ENCODE data around the gene LRRC74B. TPM values are rescaled to one million over a fixed set of nuclear protein-coding genes. Genes with fewer than 3 reads are reported as not detected.

The LRRC74B gene
- polyA plus RNA-seq, 1 of the 3 experiments (the other 2 are of a cell fraction) = 0.03 TPM

DNA sequence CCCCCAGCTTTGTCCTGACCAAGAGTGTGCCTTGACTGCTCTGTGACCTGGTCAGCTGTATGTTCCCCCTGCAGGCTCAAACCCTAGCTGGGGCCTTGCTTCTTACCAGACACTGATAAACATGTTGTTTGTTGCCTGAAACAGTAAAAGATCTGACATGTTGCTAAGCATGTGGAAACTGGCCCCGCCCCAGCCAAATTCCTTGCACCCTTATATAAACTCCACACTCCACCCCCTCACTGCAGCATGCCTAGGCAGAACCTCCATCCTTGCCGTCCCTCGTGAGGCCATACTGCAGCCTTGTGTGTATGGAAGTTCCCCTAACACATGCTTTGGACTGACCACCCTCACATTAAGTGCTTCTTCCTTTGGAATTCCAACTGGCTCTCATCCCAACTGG, 27.3 kb downstream of the LRRC74B start:
- Histone ChIP-seq H3K9me2 (no peaks in the 10 kb centered on the region), H3K4me2 (no peak overlapping the region), H3K79me2 (ENCODE audit: insufficient read depth) (no peaks in the 10 kb centered on the region), H4K20me1 (ENCODE audit: insufficient read depth) (no peaks in the 10 kb centered on the region), H3K27me3 (ENCODE audit: insufficient read depth) (no peaks in the 10 kb centered on the region), H2AFZ (ENCODE audit: low read depth) (no peak overlapping the region), H3K36me3 (replicated peaks in 1 of 2; ENCODE audit: control insufficient read depth in 1 of 2, insufficient read depth in 2 of 2, low read length in 1 of 2) (no peaks in the 10 kb centered on the region), H3K4me3 (ENCODE audit: low read depth in 2 of 2, low read length in 1 of 2) (no peak overlapping the region), H3K9me3 (no peaks in the 10 kb centered on the region), H3K9ac (no peak overlapping the region), H3K27ac (ENCODE audit: low read depth in 2 of 2, low read length in 1 of 2) (no peak overlapping the region), H3K4me1 (ENCODE audit: control insufficient read depth in 1 of 2, insufficient read depth in 2 of 2, low read depth in 1 of 2, low read length in 1 of 2) (no peaks in the 10 kb centered on the region), H3F3A (replicated peaks; ENCODE audit: insufficient read depth) (peaks cover 4% of the 10 kb centered on the region)
- ChIA-PET POLR2A (no interaction called here), CTCF (interaction anchor here (1.2 to 3.4 kb wide), 3 partner anchors 21 to 34 kb away, joined by 4 to 15 read pairs (median 4); no protein-coding TSS in a partner anchor)
- TF ChIP-seq, protein P1, sequence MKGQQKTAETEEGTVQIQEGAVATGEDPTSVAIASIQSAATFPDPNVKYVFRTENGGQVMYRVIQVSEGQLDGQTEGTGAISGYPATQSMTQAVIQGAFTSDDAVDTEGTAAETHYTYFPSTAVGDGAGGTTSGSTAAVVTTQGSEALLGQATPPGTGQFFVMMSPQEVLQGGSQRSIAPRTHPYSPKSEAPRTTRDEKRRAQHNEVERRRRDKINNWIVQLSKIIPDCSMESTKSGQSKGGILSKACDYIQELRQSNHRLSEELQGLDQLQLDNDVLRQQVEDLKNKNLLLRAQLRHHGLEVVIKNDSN (IDR thresholded peaks at IDR 0.05; ENCODE audit: borderline replicate concordance, low read depth) = no peak
- no peak for TF ChIP-seq JUND (IDR thresholded peaks at IDR 0.05)
- no peak for TF ChIP-seq MXI1 (IDR thresholded peaks at IDR 0.05; ENCODE audit: low read depth, low read length)
- TF ChIP-seq CHD2 (IDR thresholded peaks at IDR 0.05; ENCODE audit: low read length, partially characterized antibody) = no peak
- TF ChIP-seq, protein P2, sequence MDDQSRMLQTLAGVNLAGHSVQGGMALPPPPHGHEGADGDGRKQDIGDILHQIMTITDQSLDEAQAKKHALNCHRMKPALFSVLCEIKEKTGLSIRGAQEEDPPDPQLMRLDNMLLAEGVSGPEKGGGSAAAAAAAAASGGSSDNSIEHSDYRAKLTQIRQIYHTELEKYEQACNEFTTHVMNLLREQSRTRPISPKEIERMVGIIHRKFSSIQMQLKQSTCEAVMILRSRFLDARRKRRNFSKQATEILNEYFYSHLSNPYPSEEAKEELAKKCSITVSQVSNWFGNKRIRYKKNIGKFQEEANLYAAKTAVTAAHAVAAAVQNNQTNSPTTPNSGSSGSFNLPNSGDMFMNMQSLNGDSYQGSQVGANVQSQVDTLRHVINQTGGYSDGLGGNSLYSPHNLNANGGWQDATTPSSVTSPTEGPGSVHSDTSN (IDR thresholded peaks at IDR 0.05) = no peak
- TF ChIP-seq TCF12 (IDR thresholded peaks at IDR 0.05) = no peak
- TF ChIP-seq FOSL2 (IDR thresholded peaks at IDR 0.05; ENCODE audit: borderline replicate concordance, low read depth) = no peak
- TF ChIP-seq, protein P3, sequence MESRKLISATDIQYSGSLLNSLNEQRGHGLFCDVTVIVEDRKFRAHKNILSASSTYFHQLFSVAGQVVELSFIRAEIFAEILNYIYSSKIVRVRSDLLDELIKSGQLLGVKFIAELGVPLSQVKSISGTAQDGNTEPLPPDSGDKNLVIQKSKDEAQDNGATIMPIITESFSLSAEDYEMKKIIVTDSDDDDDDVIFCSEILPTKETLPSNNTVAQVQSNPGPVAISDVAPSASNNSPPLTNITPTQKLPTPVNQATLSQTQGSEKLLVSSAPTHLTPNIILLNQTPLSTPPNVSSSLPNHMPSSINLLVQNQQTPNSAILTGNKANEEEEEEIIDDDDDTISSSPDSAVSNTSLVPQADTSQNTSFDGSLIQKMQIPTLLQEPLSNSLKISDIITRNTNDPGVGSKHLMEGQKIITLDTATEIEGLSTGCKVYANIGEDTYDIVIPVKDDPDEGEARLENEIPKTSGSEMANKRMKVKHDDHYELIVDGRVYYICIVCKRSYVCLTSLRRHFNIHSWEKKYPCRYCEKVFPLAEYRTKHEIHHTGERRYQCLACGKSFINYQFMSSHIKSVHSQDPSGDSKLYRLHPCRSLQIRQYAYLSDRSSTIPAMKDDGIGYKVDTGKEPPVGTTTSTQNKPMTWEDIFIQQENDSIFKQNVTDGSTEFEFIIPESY (IDR thresholded peaks at IDR 0.05; ENCODE audit: borderline replicate concordance, low read depth) = no peak
- TF ChIP-seq FOXJ3 (CRISPR knock-in tag; IDR thresholded peaks at IDR 0.05) = no peak
- no peak for TF ChIP-seq ELF1 (IDR thresholded peaks at IDR 0.05)
- no peak for TF ChIP-seq RXRA (IDR thresholded peaks at IDR 0.05; ENCODE audit: borderline replicate concordance, low read depth)
- TF ChIP-seq, protein P4, sequence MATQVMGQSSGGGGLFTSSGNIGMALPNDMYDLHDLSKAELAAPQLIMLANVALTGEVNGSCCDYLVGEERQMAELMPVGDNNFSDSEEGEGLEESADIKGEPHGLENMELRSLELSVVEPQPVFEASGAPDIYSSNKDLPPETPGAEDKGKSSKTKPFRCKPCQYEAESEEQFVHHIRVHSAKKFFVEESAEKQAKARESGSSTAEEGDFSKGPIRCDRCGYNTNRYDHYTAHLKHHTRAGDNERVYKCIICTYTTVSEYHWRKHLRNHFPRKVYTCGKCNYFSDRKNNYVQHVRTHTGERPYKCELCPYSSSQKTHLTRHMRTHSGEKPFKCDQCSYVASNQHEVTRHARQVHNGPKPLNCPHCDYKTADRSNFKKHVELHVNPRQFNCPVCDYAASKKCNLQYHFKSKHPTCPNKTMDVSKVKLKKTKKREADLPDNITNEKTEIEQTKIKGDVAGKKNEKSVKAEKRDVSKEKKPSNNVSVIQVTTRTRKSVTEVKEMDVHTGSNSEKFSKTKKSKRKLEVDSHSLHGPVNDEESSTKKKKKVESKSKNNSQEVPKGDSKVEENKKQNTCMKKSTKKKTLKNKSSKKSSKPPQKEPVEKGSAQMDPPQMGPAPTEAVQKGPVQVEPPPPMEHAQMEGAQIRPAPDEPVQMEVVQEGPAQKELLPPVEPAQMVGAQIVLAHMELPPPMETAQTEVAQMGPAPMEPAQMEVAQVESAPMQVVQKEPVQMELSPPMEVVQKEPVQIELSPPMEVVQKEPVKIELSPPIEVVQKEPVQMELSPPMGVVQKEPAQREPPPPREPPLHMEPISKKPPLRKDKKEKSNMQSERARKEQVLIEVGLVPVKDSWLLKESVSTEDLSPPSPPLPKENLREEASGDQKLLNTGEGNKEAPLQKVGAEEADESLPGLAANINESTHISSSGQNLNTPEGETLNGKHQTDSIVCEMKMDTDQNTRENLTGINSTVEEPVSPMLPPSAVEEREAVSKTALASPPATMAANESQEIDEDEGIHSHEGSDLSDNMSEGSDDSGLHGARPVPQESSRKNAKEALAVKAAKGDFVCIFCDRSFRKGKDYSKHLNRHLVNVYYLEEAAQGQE (IDR thresholded peaks at IDR 0.05; ENCODE audit: low read depth, low read length) = no peak
- TF ChIP-seq, protein P5, sequence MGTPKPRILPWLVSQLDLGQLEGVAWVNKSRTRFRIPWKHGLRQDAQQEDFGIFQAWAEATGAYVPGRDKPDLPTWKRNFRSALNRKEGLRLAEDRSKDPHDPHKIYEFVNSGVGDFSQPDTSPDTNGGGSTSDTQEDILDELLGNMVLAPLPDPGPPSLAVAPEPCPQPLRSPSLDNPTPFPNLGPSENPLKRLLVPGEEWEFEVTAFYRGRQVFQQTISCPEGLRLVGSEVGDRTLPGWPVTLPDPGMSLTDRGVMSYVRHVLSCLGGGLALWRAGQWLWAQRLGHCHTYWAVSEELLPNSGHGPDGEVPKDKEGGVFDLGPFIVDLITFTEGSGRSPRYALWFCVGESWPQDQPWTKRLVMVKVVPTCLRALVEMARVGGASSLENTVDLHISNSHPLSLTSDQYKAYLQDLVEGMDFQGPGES (IDR thresholded peaks at IDR 0.05; ENCODE audit: low read depth, low read length) = no peak
- no peak for TF ChIP-seq YY1 (IDR thresholded peaks at IDR 0.05; ENCODE audit: low read depth)
- TF ChIP-seq SIN3A (IDR thresholded peaks at IDR 0.05; ENCODE audit: borderline replicate concordance, low read depth, low read length) = no peak
- TF ChIP-seq, protein P6, sequence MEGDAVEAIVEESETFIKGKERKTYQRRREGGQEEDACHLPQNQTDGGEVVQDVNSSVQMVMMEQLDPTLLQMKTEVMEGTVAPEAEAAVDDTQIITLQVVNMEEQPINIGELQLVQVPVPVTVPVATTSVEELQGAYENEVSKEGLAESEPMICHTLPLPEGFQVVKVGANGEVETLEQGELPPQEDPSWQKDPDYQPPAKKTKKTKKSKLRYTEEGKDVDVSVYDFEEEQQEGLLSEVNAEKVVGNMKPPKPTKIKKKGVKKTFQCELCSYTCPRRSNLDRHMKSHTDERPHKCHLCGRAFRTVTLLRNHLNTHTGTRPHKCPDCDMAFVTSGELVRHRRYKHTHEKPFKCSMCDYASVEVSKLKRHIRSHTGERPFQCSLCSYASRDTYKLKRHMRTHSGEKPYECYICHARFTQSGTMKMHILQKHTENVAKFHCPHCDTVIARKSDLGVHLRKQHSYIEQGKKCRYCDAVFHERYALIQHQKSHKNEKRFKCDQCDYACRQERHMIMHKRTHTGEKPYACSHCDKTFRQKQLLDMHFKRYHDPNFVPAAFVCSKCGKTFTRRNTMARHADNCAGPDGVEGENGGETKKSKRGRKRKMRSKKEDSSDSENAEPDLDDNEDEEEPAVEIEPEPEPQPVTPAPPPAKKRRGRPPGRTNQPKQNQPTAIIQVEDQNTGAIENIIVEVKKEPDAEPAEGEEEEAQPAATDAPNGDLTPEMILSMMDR (IDR thresholded peaks at IDR 0.05) = no peak
- TF ChIP-seq, protein P7, sequence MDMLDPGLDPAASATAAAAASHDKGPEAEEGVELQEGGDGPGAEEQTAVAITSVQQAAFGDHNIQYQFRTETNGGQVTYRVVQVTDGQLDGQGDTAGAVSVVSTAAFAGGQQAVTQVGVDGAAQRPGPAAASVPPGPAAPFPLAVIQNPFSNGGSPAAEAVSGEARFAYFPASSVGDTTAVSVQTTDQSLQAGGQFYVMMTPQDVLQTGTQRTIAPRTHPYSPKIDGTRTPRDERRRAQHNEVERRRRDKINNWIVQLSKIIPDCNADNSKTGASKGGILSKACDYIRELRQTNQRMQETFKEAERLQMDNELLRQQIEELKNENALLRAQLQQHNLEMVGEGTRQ (IDR thresholded peaks at IDR 0.05; ENCODE audit: borderline replicate concordance, low read depth, low read length) = no peak
- no peak for TF ChIP-seq RCOR1 (IDR thresholded peaks at IDR 0.05; ENCODE audit: low read length)
- no peak for DNase-seq
- 79% methylated on average over 3 of the region's 3 CpGs for WGBS (ENCODE audit: low lambda C conversion rate)

Data from SK-N-SH (cell line).